Mesothelial cell of epicardium (in vitro differentiated cells): ENCODE data around the gene NTSR1. TPM values are rescaled to one million over a fixed set of nuclear protein-coding genes. Genes with fewer than 3 reads are reported as not detected.

Source experiments
- DNase-seq, 2 experiments: peaks; one replicate each; pipeline ENCODE4 v3.0.0; 2021; ENCODE audit warnings: low spot score in 2 of 2; ENCODE audit not compliant: unreplicated experiment in 2 of 2
- H3K27ac Mint-ChIP-seq: 2 replicates; pipeline ENCODE4 v1.8.0; 2021; ENCODE audit warnings: mixed read lengths
- H3K27me3 Mint-ChIP-seq: 2 replicates; pipeline ENCODE4 v1.8.0; 2021; ENCODE audit warnings: low read depth, mixed read lengths
- H3K36me3 Mint-ChIP-seq: 2 replicates; pipeline ENCODE4 v1.8.0; 2021; ENCODE audit warnings: mixed read lengths
- H3K4me1 Mint-ChIP-seq: 2 replicates; pipeline ENCODE4 v1.8.0; 2021; ENCODE audit warnings: mixed read lengths
- H3K4me3 Mint-ChIP-seq: 2 replicates; pipeline ENCODE4 v1.8.0; 2021; ENCODE audit warnings: mild to moderate bottlenecking, moderate library complexity, mixed read lengths
- H3K9me3 Mint-ChIP-seq: 2 replicates; pipeline ENCODE4 v1.8.0; 2021; ENCODE audit warnings: mixed read lengths
- CTCF ChIP-seq: fragments of 200-600 bp; sonication (generic); IDR thresholded peaks from one replicate; pipeline ENCODE4 v1.5.0; 2021; ENCODE audit warnings: antibody characterized with exemption; ENCODE audit not compliant: unreplicated experiment
- total RNA-seq: library from RNA; stranded (reverse); gene quantifications from 3 replicates; pipeline ENCODE4 v1.2.1, GENCODE V29; 2021

Gene NTSR1
- total RNA-seq, 1 donor from 2014 or later = 0.36 TPM

- no peak for TF ChIP-seq CTCF
- no peak for DNase-seq
- H3K9me3 Mint-ChIP-seq = no peaks in the 10 kb centered on the region
- peak overlapping the region; percentile 15 for H3K4me3 Mint-ChIP-seq
- peaks cover 1% of the 10 kb centered on the region for H3K27me3 Mint-ChIP-seq
- peaks cover 2% of the 10 kb centered on the region for H3K36me3 Mint-ChIP-seq
- H3K4me1 Mint-ChIP-seq = peaks cover 22% of the 10 kb centered on the region
- no peak overlapping the region for H3K27ac Mint-ChIP-seq
Measured at GRCh38 chr20:62792940-62793756, 84.5 kb downstream of the NTSR1 start.

DNA sequence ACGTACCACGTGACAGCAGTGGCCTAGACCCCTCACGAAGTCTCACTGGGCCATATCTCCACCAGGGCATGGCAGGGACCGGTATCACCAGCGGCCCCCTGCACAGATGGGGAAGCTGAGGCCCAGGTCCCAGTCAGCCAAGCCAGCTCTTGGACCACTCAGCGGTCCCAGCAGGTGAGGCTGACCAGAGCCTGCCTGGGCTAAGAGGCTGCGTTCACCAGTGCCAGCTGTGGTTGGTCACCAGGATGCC, 85.0 kb downstream of the NTSR1 start:
- H3K4me3 Mint-ChIP-seq = peak overlapping the region; percentile 37

GRCh38 chr20:62794007-62794724, 85.5 kb downstream of the NTSR1 start:
- no peak for TF ChIP-seq CTCF
- no peaks in the 10 kb centered on the region for H3K9me3 Mint-ChIP-seq
- peaks cover 8% of the 10 kb centered on the region for H3K36me3 Mint-ChIP-seq
- peak overlapping the region; percentile 86 for H3K27ac Mint-ChIP-seq
- peak; percentile 87 to 96 for DNase-seq
- H3K27me3 Mint-ChIP-seq = peaks cover 1% of the 10 kb centered on the region
- H3K4me3 Mint-ChIP-seq = peak overlapping the region; percentile 75
- peaks cover 22% of the 10 kb centered on the region for H3K4me1 Mint-ChIP-seq

More for the DNA sequence above, 85.0 kb downstream of the NTSR1 start:
- DNase-seq = no peak
- Mint-ChIP-seq H3K27ac (no peak overlapping the region), H3K4me1 (peaks cover 22% of the 10 kb centered on the region), H3K36me3 (peaks cover 5% of the 10 kb centered on the region), H3K27me3 (peaks cover 1% of the 10 kb centered on the region), H3K9me3 (no peaks in the 10 kb centered on the region)
- no peak for TF ChIP-seq CTCF

GRCh38 chr20:62795023-62795761, 86.6 kb downstream of the NTSR1 start:
- peak overlapping the region; percentile 87 for H3K27ac Mint-ChIP-seq
- H3K4me3 Mint-ChIP-seq = peak overlapping the region; percentile 75
- peaks cover 1% of the 10 kb centered on the region for H3K27me3 Mint-ChIP-seq
- TF ChIP-seq CTCF = no peak
- peaks cover 22% of the 10 kb centered on the region for H3K4me1 Mint-ChIP-seq
- H3K36me3 Mint-ChIP-seq = peaks cover 11% of the 10 kb centered on the region
- no peaks in the 10 kb centered on the region for H3K9me3 Mint-ChIP-seq
- DNase-seq = peak in 1 of 2 experiments; percentile 76

GRCh38 chr20:62796699-62797491, 88.3 kb downstream of the NTSR1 start:
- H3K4me3 Mint-ChIP-seq = peak overlapping the region; percentile 86
- H3K4me1 Mint-ChIP-seq = peaks cover 16% of the 10 kb centered on the region
- no peak for TF ChIP-seq CTCF
- peaks cover 13% of the 10 kb centered on the region for H3K36me3 Mint-ChIP-seq
- no peak for DNase-seq
- no peaks in the 10 kb centered on the region for H3K9me3 Mint-ChIP-seq
- no peaks in the 10 kb centered on the region for H3K27me3 Mint-ChIP-seq
- H3K27ac Mint-ChIP-seq = peak overlapping the region; percentile 75
